LNCAP (cell line): ENCODE data around the gene R3HDM1.
A peak's percentile ranks its signal among the peaks of the same experiment; 100 is the strongest.

Experiments
- CTCF ChIP-seq: fragments of 450-650 bp; IDR thresholded peaks from 2 replicates; pipeline ENCODE4 v1.5.1; 2017; ENCODE audit warnings: mild to moderate bottlenecking

Gene R3HDM1

DNA sequence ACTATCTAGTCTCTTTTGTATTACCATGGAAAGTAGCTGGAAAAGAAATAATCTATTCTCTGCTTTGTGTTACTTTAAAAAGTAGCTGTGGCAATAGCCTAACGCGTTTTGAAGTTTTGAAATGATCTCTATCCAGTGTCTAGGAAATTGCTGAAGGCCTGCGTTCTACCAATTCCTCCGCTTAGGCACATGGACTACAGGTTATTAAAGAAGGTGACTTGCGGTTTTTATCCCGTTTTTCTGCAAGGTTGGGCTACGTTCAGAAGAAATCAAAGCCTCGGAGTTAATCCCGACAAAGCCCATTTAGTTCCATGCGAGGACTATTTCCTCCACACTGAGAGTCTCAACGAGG, 209.7 kb downstream of the R3HDM1 start:
- TF ChIP-seq CTCF, result no peak

- peak; percentile 48; the same call in 1 of the 2 replicates for TF ChIP-seq CTCF
Observed at GRCh38 chr2:135741395-135742324, 210.4 kb downstream of the R3HDM1 start, which contains the start of gene UBXN4. Gene UBXN4, plus strand, starts transcription at chr2:135741855. Its CDS starts 75 bp downstream, at chr2:135741930.

DNA sequence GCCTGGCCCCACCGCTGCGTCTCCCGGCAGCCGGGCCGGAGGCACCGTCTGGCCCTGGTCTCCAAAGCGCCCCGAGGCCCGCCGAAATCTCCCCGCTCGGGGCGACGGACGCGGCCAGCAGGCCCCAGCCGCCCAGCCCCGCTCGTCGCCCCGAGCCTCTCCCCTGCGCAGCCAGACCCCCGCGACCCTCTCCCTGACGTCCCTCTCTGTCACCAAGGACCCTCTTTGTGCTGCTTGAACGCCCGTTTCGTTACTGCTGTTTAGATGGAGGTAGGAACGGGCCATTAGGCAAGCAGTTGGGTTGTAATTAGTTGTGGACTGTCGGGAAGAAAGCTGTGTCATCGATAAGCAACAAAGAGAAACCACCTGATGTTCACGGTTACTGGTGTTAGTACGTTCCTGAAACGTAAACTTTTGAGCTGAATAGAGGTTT, 211.1 kb downstream of the R3HDM1 start:
- no peak for TF ChIP-seq CTCF

GRCh38 chr2:135743860-135744259, 212.6 kb downstream of the R3HDM1 start:
- TF ChIP-seq CTCF, result no peak

DNA sequence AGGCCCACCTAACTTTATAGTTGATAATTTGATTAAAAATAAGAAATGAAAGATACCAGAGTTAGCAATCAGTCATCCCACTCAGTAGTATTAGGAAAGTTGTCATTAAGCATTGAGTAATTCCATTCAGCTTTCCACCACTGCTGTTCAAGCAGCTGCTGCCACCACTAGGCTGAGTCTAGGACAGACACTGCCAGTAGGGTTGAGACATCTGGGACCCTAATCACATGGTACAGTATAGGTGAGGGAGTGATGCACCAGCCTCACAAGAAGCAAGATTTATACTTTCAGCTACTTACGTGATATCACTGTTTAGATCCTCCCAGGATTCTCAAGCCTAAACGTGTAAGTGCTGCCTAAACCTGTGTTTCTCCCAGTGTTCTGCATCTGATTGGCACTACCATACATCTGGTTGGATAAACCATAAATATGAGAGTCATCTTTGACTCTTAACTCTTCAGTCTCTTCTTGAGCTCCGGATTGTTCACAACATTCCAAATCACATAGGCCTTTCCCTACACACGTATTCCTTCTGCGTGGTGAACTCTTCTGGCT, 213.6 kb downstream of the R3HDM1 start:
- TF ChIP-seq CTCF, result peak; percentile 12; the same call in 1 of the 2 replicates

- TF ChIP-seq CTCF, result no peak
Observed at GRCh38 chr2:135745545-135745944, 214.3 kb downstream of the R3HDM1 start.

- no peak for TF ChIP-seq CTCF
Observed at GRCh38 chr2:135755573-135755972, 224.3 kb downstream of the R3HDM1 start.
